SK-N-SH (cell line): ENCODE data around the gene ANKRD11. TPM values are rescaled to one million over a fixed set of nuclear protein-coding genes. Genes with fewer than 3 reads are reported as not detected.

Source experiments
- CTCF ChIA-PET: fragments of 300-600, 350-600 bp; formaldehyde crosslinking; extraction: SDS; loops from one replicate; lab custom pipeline; 2021; lab: Yijun Ruan, JAX
- POLR2A ChIA-PET: fragments of 350-600 bp; sonication (Branson Sonifier 250); formaldehyde crosslinking; extraction: SDS; loops from one replicate; lab custom pipeline; 2020; ENCODE audit warnings: antibody characterized with exemption, inconsistent platforms; lab: Yijun Ruan, JAX
- DNase-seq: peaks from one replicate; pipeline ENCODE4 v3.0.0; 2012
- H2AFZ ChIP-seq: fragments of 200-600 bp; sonication (generic); 2 replicates; pipeline ENCODE4 v1.8.1; 2016; ENCODE audit warnings: antibody characterized with exemption, mild to moderate bottlenecking, low read depth
- H3F3A ChIP-seq: fragments of 200-600 bp; sonication (generic); replicated peaks from 2 replicates; pipeline ENCODE3; 2016; ENCODE audit warnings: antibody characterized with exemption, mild to moderate bottlenecking; ENCODE audit not compliant: insufficient read depth
- H3K27ac ChIP-seq, 2 experiments: fragments of 200-500 bp in 1 of 2; fragments of 200-600 bp in 1 of 2; sonication (Bioruptor generic) in 1 of 2; sonication (generic), shearing (Covaris generic) in 1 of 2; 2 replicates each; pipeline versions ENCODE4 v1.5.1 to v1.6.1; 2014 to 2016; ENCODE audit warnings: low read depth in 2 of 2, inconsistent platforms in 1 of 2, low read length in 1 of 2, mild to moderate bottlenecking in 1 of 2, mixed read lengths in 1 of 2
- H3K27me3 ChIP-seq: fragments of 200-600 bp; sonication (generic), shearing (Covaris generic); 2 replicates; pipeline ENCODE4 v1.6.1; 2016; ENCODE audit warnings: mixed run types; ENCODE audit not compliant: insufficient read depth
- H3K36me3 ChIP-seq, 2 experiments: fragments of 200-500 bp in 1 of 2; fragments of 200-600 bp in 1 of 2; sonication (Bioruptor generic) in 1 of 2; sonication (generic) in 1 of 2; replicated peaks in 1 of 2; 2 replicates each; pipeline versions ENCODE3 to v1.5.1; 2014 to 2016; ENCODE audit warnings: low read length in 1 of 2, mild to moderate bottlenecking in 1 of 2; ENCODE audit not compliant: insufficient read depth in 2 of 2, control insufficient read depth in 1 of 2
- H3K4me1 ChIP-seq, 2 experiments: fragments of 200-500 bp in 1 of 2; fragments of 200-600 bp in 1 of 2; sonication (Bioruptor generic) in 1 of 2; sonication (generic), shearing (Covaris generic) in 1 of 2; 2 replicates each; pipeline versions ENCODE4 v1.5.1 to v1.6.1; 2014 to 2016; ENCODE audit warnings: low read depth in 1 of 2, low read length in 1 of 2, mixed run types in 1 of 2; ENCODE audit not compliant: insufficient read depth in 2 of 2, control insufficient read depth in 1 of 2
- H3K4me2 ChIP-seq: fragments of 200-600 bp; sonication (generic), shearing (Covaris generic); 2 replicates; pipeline ENCODE4 v1.6.1; 2017; ENCODE audit warnings: mixed run types
- H3K4me3 ChIP-seq, 2 experiments: fragments of 200-500 bp in 1 of 2; fragments of 200-600 bp in 1 of 2; sonication (Bioruptor generic) in 1 of 2; sonication (generic), shearing (Covaris generic) in 1 of 2; 2 replicates each; pipeline versions ENCODE4 v1.5.1 to v1.8.1; 2014 to 2016; ENCODE audit warnings: low read depth in 2 of 2, inconsistent platforms in 1 of 2, low read length in 1 of 2, mild to moderate bottlenecking in 1 of 2, mixed read lengths in 1 of 2, moderate library complexity in 1 of 2
- H3K79me2 ChIP-seq: fragments of 200-600 bp; sonication (generic); 2 replicates; pipeline ENCODE4 v1.8.1; 2017; ENCODE audit warnings: mild to moderate bottlenecking; ENCODE audit not compliant: insufficient read depth
- H3K9ac ChIP-seq: fragments of 200-600 bp; sonication (generic); 2 replicates; pipeline ENCODE4 v1.6.1; 2017; ENCODE audit warnings: mixed run types
- H3K9me2 ChIP-seq: fragments of 200-600 bp; sonication (generic); 2 replicates; pipeline ENCODE4 v1.6.1; 2017; ENCODE audit warnings: mixed run types
- H3K9me3 ChIP-seq: fragments of 200-600 bp; sonication (generic); 2 replicates; pipeline ENCODE4 v1.6.1; 2017; ENCODE audit warnings: mixed run types, mild to moderate bottlenecking, moderate library complexity
- H4K20me1 ChIP-seq: fragments of 200-600 bp; sonication (generic); 2 replicates; pipeline ENCODE4 v1.6.1; 2017; ENCODE audit warnings: mild to moderate bottlenecking, mixed run types; ENCODE audit not compliant: insufficient read depth
- CHD2 ChIP-seq: fragments of 150-350 bp; IDR thresholded peaks from 2 replicates; pipeline ENCODE4 v1.6.1; 2018; ENCODE audit warnings: low read length; ENCODE audit not compliant: partially characterized antibody
- FOXJ3 ChIP-seq: sonication (generic); formaldehyde crosslinking; IDR thresholded peaks from 2 replicates; pipeline ENCODE4 v1.5.1; 2020; ENCODE audit warnings: mild to moderate bottlenecking, missing genetic modification reagents
- FOXM1 ChIP-seq: IDR thresholded peaks from 2 replicates; pipeline ENCODE4 v1.4.0; 2012; ENCODE audit warnings: low read depth, mild to moderate bottlenecking
- GABPA ChIP-seq: IDR thresholded peaks from 2 replicates; pipeline ENCODE4 v1.4.0; 2012; ENCODE audit warnings: low read depth, mild to moderate bottlenecking
- MAX ChIP-seq: IDR thresholded peaks from 2 replicates; pipeline ENCODE4 v1.4.0; 2012; ENCODE audit warnings: low read depth
- MXI1 ChIP-seq: IDR thresholded peaks from 2 replicates; pipeline ENCODE4 v1.6.1; 2012; ENCODE audit warnings: mild to moderate bottlenecking, low read depth, low read length, improper control_type of control experiment
- NFIC ChIP-seq: IDR thresholded peaks from 2 replicates; pipeline ENCODE4 v1.4.0; 2012; ENCODE audit warnings: borderline replicate concordance
- PBX3 ChIP-seq: IDR thresholded peaks from 2 replicates; pipeline ENCODE4; 2012
- POLR2AphosphoS5 ChIP-seq: IDR thresholded peaks from 2 replicates; pipeline ENCODE4 v1.6.1; 2012; ENCODE audit warnings: low read depth, low read length
- RAD21 ChIP-seq: IDR thresholded peaks from 2 replicates; pipeline ENCODE4 v1.6.1; 2012; ENCODE audit warnings: mild to moderate bottlenecking, low read length
- REST ChIP-seq: IDR thresholded peaks from 2 replicates; pipeline ENCODE4 v1.6.1; 2012; ENCODE audit warnings: mild to moderate bottlenecking, low read depth, low read length, moderate library complexity
- RFX5 ChIP-seq: IDR thresholded peaks from 2 replicates; pipeline ENCODE4 v1.6.1; 2012; ENCODE audit warnings: mild to moderate bottlenecking, improper control_type of control experiment, low read length
- SMC3 ChIP-seq: IDR thresholded peaks from 2 replicates; pipeline ENCODE4 v1.6.1; 2012; ENCODE audit warnings: low read depth, low read length, improper control_type of control experiment
- TCF12 ChIP-seq: IDR thresholded peaks from 2 replicates; pipeline ENCODE4 v1.4.0; 2012
- WGBS: methylation state at CpG from one replicate; pipeline ENCODE4 v1.1.6; 2017; ENCODE audit warnings: low lambda C conversion rate; 5-methylcytosine and 5-hydroxymethylcytosine counted together
- polyA plus RNA-seq, 3 experiments: library from polyadenylated mRNA; depleted of rRNA; stranded (reverse); fragments of >200 nt; gene quantifications; 2 replicates each; pipeline ENCODE4 v1.2.3, GENCODE V29; 2012
- TF ChIP-seq, protein P1 (sequence below): IDR thresholded peaks from 2 replicates; pipeline ENCODE4 v1.4.0; 2012; ENCODE audit warnings: low read depth, borderline replicate concordance

Gene ANKRD11
- polyA plus RNA-seq, 1 of the 3 experiments (the other 2 are of a cell fraction) = 50.2 TPM

DNA sequence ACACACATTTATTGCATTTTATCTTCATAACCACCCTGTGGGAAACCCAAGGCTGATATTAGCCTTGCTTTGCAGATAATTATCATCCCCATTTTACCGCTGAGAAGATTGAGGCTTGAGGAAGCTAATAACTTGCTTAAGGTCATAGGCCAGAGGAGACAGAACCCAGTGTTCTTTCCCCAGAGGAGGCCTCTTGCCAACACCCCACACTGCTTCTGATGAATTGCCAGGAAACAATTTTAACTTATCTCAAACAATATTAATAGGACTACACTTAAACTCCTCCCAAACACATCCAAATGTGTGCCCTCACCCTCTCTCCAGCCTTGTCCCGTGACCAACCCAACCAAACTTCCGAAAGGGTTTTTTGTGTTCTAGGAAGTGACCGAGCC, 15.7 kb upstream of the ANKRD11 start:
- H3K27me3 ChIP-seq = no peaks in the 10 kb centered on the region
- TF ChIP-seq FOXM1 = no peak
- TF ChIP-seq FOXJ3 (CRISPR knock-in tag) = no peak
- no peak for TF ChIP-seq SMC3
- no peak for TF ChIP-seq MXI1
- TF ChIP-seq, protein P1, sequence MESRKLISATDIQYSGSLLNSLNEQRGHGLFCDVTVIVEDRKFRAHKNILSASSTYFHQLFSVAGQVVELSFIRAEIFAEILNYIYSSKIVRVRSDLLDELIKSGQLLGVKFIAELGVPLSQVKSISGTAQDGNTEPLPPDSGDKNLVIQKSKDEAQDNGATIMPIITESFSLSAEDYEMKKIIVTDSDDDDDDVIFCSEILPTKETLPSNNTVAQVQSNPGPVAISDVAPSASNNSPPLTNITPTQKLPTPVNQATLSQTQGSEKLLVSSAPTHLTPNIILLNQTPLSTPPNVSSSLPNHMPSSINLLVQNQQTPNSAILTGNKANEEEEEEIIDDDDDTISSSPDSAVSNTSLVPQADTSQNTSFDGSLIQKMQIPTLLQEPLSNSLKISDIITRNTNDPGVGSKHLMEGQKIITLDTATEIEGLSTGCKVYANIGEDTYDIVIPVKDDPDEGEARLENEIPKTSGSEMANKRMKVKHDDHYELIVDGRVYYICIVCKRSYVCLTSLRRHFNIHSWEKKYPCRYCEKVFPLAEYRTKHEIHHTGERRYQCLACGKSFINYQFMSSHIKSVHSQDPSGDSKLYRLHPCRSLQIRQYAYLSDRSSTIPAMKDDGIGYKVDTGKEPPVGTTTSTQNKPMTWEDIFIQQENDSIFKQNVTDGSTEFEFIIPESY = no peak
- no peak for TF ChIP-seq GABPA
- TF ChIP-seq POLR2AphosphoS5 = no peak
- TF ChIP-seq CHD2 = no peak
- TF ChIP-seq RFX5 = no peak
- TF ChIP-seq MAX = no peak
- no peak for TF ChIP-seq PBX3
- TF ChIP-seq RAD21 = no peak
- TF ChIP-seq TCF12 = no peak
- TF ChIP-seq REST = no peak
- no peak for TF ChIP-seq NFIC
- no peak overlapping the region for H2AFZ ChIP-seq
- H3K4me2 ChIP-seq = no peak overlapping the region
- 96% methylated on average over 4 of the region's 4 CpGs for WGBS
- H4K20me1 ChIP-seq = peaks cover 19% of the 10 kb centered on the region
- H3K9me3 ChIP-seq = no peaks in the 10 kb centered on the region
- no peak overlapping the region for H3K27ac ChIP-seq
- peaks cover 12% of the 10 kb centered on the region for H3F3A ChIP-seq
- peaks cover 44% of the 10 kb centered on the region for H3K79me2 ChIP-seq
- H3K9ac ChIP-seq = no peak overlapping the region
- DNase-seq = no peak
- H3K36me3 ChIP-seq = peaks cover 2 to 12% of the 10 kb centered on the region in 2 experiments
- no peaks in the 10 kb centered on the region for H3K9me2 ChIP-seq
- peaks cover 3 to 13% of the 10 kb centered on the region in 2 experiments; a peak in 2 of 4 replicates for H3K4me1 ChIP-seq
- ChIA-PET POLR2A (no interaction called here), CTCF (no interaction called here)
- no peak overlapping the region for H3K4me3 ChIP-seq
